GM23338 (cell line): Measurements from ENCODE around the gene TMEM30B. TPM values are rescaled to one million over a fixed set of nuclear protein-coding genes. Genes with fewer than 3 reads are reported as not detected.

ENCODE experiments used
- ATAC-seq: fragments of 200-7000 bp; cut with Tn5 transposase; 3 replicates; pipeline ENCODE4 v1.9.1; 2020
- DNase-seq: peaks from one replicate; pipeline ENCODE4 v3.0.0-alpha.2; 2015; ENCODE audit warnings: low spot score
- H2AFZ ChIP-seq: fragments of 200-600 bp; sonication (generic); 2 replicates; pipeline ENCODE4 v1.8.0; 2016; ENCODE audit warnings: antibody characterized with exemption, mild to moderate bottlenecking, moderate library complexity
- H3F3A ChIP-seq: fragments of 200-600 bp; sonication (generic); replicated peaks from 2 replicates; pipeline ENCODE4 v1.8.0; 2017; ENCODE audit warnings: antibody characterized with exemption, mixed run types, low read depth
- H3K27ac ChIP-seq: fragments of 200-600 bp; sonication (generic); 2 replicates; pipeline ENCODE4 v1.6.1; 2016; ENCODE audit warnings: low read depth
- H3K27me3 ChIP-seq: fragments of 200-600 bp; sonication (generic); 2 replicates; pipeline ENCODE4 v1.8.0; 2016; ENCODE audit warnings: mild to moderate bottlenecking, mixed run types, moderate library complexity; ENCODE audit not compliant: insufficient read depth
- H3K36me3 ChIP-seq: fragments of 200-600 bp; sonication (generic); 2 replicates; pipeline ENCODE4 v1.8.0; 2016; ENCODE audit warnings: mild to moderate bottlenecking; ENCODE audit not compliant: insufficient read depth
- H3K4me1 ChIP-seq: fragments of 200-600 bp; sonication (generic); 2 replicates; pipeline ENCODE4 v1.8.0; 2016; ENCODE audit warnings: mild to moderate bottlenecking, moderate library complexity; ENCODE audit not compliant: insufficient read depth
- H3K4me2 ChIP-seq: fragments of 200-600 bp; sonication (generic); 2 replicates; pipeline ENCODE4 v1.7.1; 2017; ENCODE audit warnings: mixed run types
- H3K4me3 ChIP-seq: fragments of 200-600 bp; sonication (generic); 2 replicates; pipeline ENCODE4 v1.6.1; 2016; ENCODE audit warnings: mixed run types
- H3K79me2 ChIP-seq: fragments of 200-600 bp; sonication (generic); replicated peaks from 2 replicates; pipeline ENCODE4 v1.8.0; 2017; ENCODE audit warnings: mild to moderate bottlenecking; ENCODE audit not compliant: insufficient read depth
- H3K9me2 ChIP-seq: fragments of 200-600 bp; sonication (generic); 2 replicates; pipeline ENCODE4 v1.8.0; 2017; ENCODE audit not compliant: insufficient read depth
- H4K20me1 ChIP-seq: fragments of 200-600 bp; sonication (generic); replicated peaks from 2 replicates; pipeline ENCODE4 v1.8.0; 2017; ENCODE audit warnings: mild to moderate bottlenecking; ENCODE audit not compliant: insufficient read depth
- H3K27ac Mint-ChIP-seq: 2 replicates; pipeline ENCODE4 v1.8.0; 2020; ENCODE audit warnings: inconsistent platforms, mild to moderate bottlenecking, moderate library complexity, mixed read lengths
- H3K27me3 Mint-ChIP-seq: 3 replicates; pipeline ENCODE4 v1.8.0; 2022; ENCODE audit warnings: low read depth, mild to moderate bottlenecking, moderate library complexity, mixed read lengths, inconsistent platforms; ENCODE audit not compliant: insufficient read depth, poor library complexity
- H3K36me3 Mint-ChIP-seq: 3 replicates; pipeline ENCODE4 v1.8.0; 2021; ENCODE audit warnings: low read depth, mild to moderate bottlenecking, inconsistent platforms, moderate library complexity, mixed read lengths
- H3K4me1 Mint-ChIP-seq: 3 replicates; pipeline ENCODE4 v1.8.0; 2020; ENCODE audit warnings: mild to moderate bottlenecking, inconsistent platforms, mixed read lengths
- H3K4me3 Mint-ChIP-seq: 3 replicates; pipeline ENCODE4 v1.8.0; 2021; ENCODE audit warnings: moderate library complexity, mild to moderate bottlenecking, inconsistent platforms, mixed read lengths
- H3K9me3 Mint-ChIP-seq: 3 replicates; pipeline ENCODE4 v1.8.0; 2020; ENCODE audit warnings: moderate library complexity, mild to moderate bottlenecking, inconsistent platforms, mixed read lengths
- CREB1 ChIP-seq: fragments of 250-450 bp; sonication (Bioruptor Pico); IDR thresholded peaks from 2 replicates; pipeline ENCODE4 v1.5.0; 2020; ENCODE audit warnings: low read depth, mild to moderate bottlenecking, moderate library complexity
- CTCF ChIP-seq, 2 experiments: fragments of 200-600 bp in 1 of 2; sonication (generic) in 1 of 2; conservative IDR thresholded peaks; 2 replicates each; pipeline versions ENCODE4 v1.5.1 to v1.6.1; 2016 to 2017; ENCODE audit warnings: antibody characterized with exemption in 2 of 2, low read depth in 2 of 2, mild to moderate bottlenecking in 2 of 2, moderate library complexity in 1 of 2
- ETS1 ChIP-seq: IDR thresholded peaks from 2 replicates; pipeline ENCODE4 v1.6.1; 2016; ENCODE audit warnings: antibody characterized with exemption
- EZH2 ChIP-seq: fragments of 200-600 bp; sonication (generic); IDR thresholded peaks from one replicate; pipeline ENCODE4 v1.8.0; 2017; ENCODE audit warnings: antibody characterized with exemption, mild to moderate bottlenecking, low read depth; ENCODE audit not compliant: unreplicated experiment
- EZH2phosphoT487 ChIP-seq: fragments of 200-600 bp; sonication (generic); IDR thresholded peaks from one replicate; pipeline ENCODE4 v1.8.1; 2018; ENCODE audit warnings: antibody characterized with exemption; ENCODE audit not compliant: unreplicated experiment
- JUNB ChIP-seq: IDR thresholded peaks from one replicate; pipeline ENCODE4 v1.6.1; 2016; ENCODE audit warnings: antibody characterized with exemption; ENCODE audit not compliant: unreplicated experiment
- NANOG ChIP-seq: IDR thresholded peaks from 2 replicates; pipeline ENCODE4 v1.6.1; 2016; ENCODE audit warnings: antibody characterized with exemption, borderline replicate concordance
- POLR2AphosphoS5 ChIP-seq: IDR thresholded peaks from 2 replicates; pipeline ENCODE4 v1.6.1; 2016; ENCODE audit warnings: antibody characterized with exemption, low read depth
- REST ChIP-seq: IDR thresholded peaks from one replicate; pipeline ENCODE4 v1.6.1; 2018; ENCODE audit warnings: antibody characterized with exemption; ENCODE audit not compliant: unreplicated experiment
- STAT1 ChIP-seq: IDR thresholded peaks from one replicate; pipeline ENCODE4 v1.6.1; 2016; ENCODE audit warnings: antibody characterized with exemption; ENCODE audit not compliant: unreplicated experiment
- ZNF114 ChIP-seq: fragments of 250-450 bp; sonication (Bioruptor Pico); IDR thresholded peaks from 2 replicates; pipeline ENCODE4 v1.5.0; 2020; ENCODE audit warnings: mild to moderate bottlenecking, moderate library complexity
- ZNF331 ChIP-seq: fragments of 250-450 bp; sonication (Bioruptor Pico); IDR thresholded peaks from 2 replicates; pipeline ENCODE4 v1.5.0; 2020; ENCODE audit warnings: low read depth, mild to moderate bottlenecking, moderate library complexity
- ZNF462 ChIP-seq: fragments of 250-450 bp; sonication (Bioruptor Pico); IDR thresholded peaks from 2 replicates; pipeline ENCODE4 v1.5.0; 2020; ENCODE audit warnings: mild to moderate bottlenecking, moderate library complexity
- polyA plus RNA-seq: library from polyadenylated mRNA; unstranded; fragments of >200 nt; fragmentation: Nextera tagmentation; extraction: Ambion mirVana; gene quantifications from 2 replicates; pipeline ENCODE4 v1.2.1, GENCODE V29; 2016
- total RNA-seq: library from RNA; depleted of rRNA; stranded (reverse); fragments of >200 nt; shearing (Covaris generic); gene quantifications from 2 replicates; pipeline ENCODE4 v1.2.3, GENCODE V29; 2014

TMEM30B gene
- total and polyA plus RNA-seq, 2 experiments from 2014 or later, result 7.2 to 22.9 TPM

GRCh38 chr14:61233436-61233956, 47.6 kb downstream of the TMEM30B start:
- no peak for ATAC-seq
- Mint-ChIP-seq H3K27me3 (no peaks in the 10 kb centered on the region), H3K9me3 (no peaks in the 10 kb centered on the region), H3K36me3 (peaks cover 3% of the 10 kb centered on the region; the same call in 1 of the 3 replicates), H3K27ac (no peak overlapping the region), H3K4me3 (no peak overlapping the region), H3K4me1 (peaks cover 34% of the 10 kb centered on the region)
- Histone ChIP-seq H3K4me2 (no peak overlapping the region), H4K20me1 (no peaks in the 10 kb centered on the region), H3K36me3 (no peaks in the 10 kb centered on the region), H3K4me1 (peaks cover 33% of the 10 kb centered on the region), H3F3A (0 out of 2 replicates have a peak, but pooled peaks cover 3% of the 10 kb centered on the region), H3K27ac (no peak overlapping the region), H3K9me2 (no peaks in the 10 kb centered on the region), H3K79me2 (no peaks in the 10 kb centered on the region), H3K4me3 (no peak overlapping the region), H3K27me3 (no peaks in the 10 kb centered on the region), H2AFZ (no peak overlapping the region)
- no peak for DNase-seq
- TF ChIP-seq EZH2phosphoT487 (no peak), CTCF (conservative IDR thresholded peaks at IDR 0.05; ENCODE audit: low read depth in 2 of 2) (no peak), STAT1 (no peak), JUNB (no peak), POLR2AphosphoS5 (no peak), NANOG (no peak), ZNF114 (no peak), ZNF462 (CRISPR knock-in tag) (no peak), ZNF331 (CRISPR knock-in tag) (no peak), REST (no peak), ETS1 (no peak), CREB1 (no peak), EZH2 (no peak)
